HG02884 (cell line): Measurements from ENCODE around the gene MRS2.
"Not testable (repeated sequence)": the region's sequence is repeated elsewhere in the genome, so short reads cannot be mapped to it uniquely, and the experiment has no call there.

Source experiments
- ATAC-seq: cut with Tn5 transposase; IDR thresholded peaks from one replicate; pipeline ENCODE4 v1.9.1; 2021; ENCODE audit warnings: mild to moderate bottlenecking, moderate library complexity; ENCODE audit not compliant: unreplicated experiment

The MRS2 gene, protein sequence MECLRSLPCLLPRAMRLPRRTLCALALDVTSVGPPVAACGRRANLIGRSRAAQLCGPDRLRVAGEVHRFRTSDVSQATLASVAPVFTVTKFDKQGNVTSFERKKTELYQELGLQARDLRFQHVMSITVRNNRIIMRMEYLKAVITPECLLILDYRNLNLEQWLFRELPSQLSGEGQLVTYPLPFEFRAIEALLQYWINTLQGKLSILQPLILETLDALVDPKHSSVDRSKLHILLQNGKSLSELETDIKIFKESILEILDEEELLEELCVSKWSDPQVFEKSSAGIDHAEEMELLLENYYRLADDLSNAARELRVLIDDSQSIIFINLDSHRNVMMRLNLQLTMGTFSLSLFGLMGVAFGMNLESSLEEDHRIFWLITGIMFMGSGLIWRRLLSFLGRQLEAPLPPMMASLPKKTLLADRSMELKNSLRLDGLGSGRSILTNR

GRCh38 chr6:24402697-24403500 is at the start of gene MRS2:
Gene MRS2 (plus strand): TSS chr6:24402936. CDS start chr6:24403047, 111 bp downstream.
- ATAC-seq: peak; percentile 95

- ATAC-seq: no peak
Measured at GRCh38 chr6:24353861-24354260, 48.9 kb upstream of the MRS2 start.

DNA sequence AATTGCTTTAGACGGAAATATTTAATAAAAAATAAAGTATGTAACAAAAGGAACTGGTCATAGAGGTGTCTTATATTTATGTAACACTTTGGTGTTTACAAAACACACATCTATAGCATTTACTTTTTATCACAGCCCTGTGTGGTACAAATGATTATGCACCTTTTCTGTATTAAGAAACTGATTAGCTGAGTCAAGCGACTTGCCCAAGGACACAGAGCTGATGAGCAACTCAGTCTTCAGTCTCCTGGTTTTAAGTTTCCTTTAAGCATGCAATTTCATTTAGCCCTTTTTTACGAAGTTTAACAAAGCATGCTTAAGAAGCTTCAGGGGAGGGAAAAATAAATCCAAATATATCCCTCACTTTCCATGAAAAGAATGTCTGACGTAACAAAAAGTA is 47.3 kb upstream of the MRS2 start:
- no peak for ATAC-seq

- ATAC-seq: no peak
Measured at GRCh38 chr6:24356310-24356973, 46.3 kb upstream of the MRS2 start.

DNA sequence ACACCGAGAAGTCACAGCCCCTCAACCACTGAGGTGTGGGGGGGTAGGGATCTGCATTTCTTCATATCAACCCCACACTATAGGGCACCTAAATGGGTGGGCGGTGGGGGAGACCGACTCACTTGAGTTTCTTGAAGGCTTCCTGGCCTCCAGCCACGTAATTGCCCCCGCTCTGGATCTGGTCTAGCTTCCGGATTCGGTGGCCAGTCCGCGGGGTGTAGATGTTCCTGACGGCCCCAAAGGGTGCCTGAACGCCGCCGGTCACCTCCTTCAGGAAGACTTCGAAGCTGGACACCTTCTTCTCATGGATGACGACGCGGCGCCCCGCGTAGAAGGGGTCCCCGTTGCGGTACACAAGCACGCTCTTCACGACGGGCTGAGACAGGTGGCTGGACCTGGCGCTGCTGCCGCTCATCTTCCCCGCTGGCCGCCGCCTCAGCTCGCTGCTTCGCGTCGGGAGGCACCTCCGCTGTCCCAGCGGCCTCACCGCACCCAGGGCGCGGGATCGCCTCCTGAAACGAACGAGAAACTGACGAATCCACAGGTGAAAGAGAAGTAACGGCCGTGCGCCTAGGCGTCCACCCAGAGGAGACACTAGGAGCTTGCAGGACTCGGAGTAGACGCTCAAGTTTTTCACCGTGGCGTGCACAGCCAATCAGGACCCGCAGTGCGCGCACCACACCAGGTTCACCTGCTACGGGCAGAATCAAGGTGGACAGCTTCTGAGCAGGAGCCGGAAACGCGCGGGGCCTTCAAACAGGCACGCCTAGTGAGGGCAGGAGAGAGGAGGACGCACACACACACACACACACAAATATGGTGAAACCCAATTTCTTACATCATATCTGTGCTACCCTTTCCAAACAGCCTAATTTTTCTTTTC is 45.2 kb upstream of the MRS2 start, which contains the start of gene DCDC2:
TSS of gene DCDC2 (minus strand) at position 724 of the 883 bp plus-strand sequence. CDS start at position 415, 309 bp downstream.
- no peak for ATAC-seq

GRCh38 chr6:24358219-24358821 is 44.4 kb upstream of the MRS2 start:
- no peak for ATAC-seq

DNA sequence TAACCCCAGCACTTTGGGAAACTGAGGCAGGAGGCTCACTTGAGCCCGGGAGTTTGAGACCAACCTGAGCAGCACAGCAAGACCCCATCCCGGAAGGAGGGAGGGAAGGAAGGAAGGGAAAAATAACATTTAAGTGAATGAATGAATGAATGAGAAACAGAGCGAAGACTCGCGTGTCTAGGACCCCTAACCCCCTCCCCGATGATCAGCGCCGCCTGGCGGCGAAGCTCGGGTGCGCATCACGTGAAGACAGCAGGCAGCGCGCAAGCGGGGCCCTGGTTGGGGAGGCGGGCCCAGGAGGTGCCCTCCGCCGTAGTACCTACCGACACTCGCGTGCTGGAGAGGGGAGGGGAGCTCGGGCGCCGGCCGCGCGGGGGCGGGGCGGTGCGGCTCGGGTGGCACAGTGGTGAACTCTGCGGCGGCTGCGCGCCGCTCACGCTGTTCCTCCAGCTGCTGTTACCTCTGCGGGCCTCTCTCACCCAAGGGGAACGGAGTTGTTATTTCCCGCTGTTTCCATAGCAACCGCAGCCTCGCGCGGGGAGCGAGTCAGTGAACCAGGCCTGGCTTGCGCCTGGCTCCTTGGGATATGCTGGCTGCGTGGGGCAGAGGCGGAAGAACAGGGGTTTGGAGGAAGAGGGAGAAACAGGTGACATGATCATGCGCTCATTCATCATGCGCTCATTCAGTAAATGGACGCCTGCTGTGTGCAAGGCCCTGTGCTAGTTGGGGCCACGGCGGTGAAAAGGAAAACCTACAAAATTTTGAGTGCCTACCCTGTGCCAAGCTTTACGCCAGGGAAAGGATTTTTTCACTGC is 42.9 kb upstream of the MRS2 start:
- ATAC-seq: peak; percentile 77

GRCh38 chr6:24362363-24362762 is 40.4 kb upstream of the MRS2 start:
- not testable (repeated sequence) for ATAC-seq

DNA sequence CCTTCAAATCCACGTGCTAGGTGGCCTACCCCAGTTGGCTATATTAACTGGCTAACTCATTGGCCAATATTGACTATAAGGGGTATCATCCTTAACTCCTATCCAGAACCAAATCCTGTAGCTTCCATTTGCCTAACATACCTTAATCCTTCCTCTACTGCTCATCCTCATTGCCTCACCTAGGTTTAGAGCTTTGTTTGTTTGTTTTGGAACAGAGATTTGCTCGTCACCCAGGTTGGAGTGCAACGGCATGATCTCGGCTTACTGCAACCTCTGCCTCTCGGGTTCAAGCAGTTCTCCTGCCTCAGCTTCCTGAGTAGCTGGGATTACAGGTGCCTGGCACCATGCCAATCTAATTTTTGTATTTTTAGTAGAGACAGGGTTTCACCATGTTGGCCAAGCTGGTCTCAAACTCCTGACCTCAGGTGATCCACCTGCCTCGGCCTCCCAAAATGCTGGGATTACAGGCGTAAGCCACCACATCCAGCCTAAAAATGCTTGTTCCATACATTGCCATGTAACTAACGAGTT is 37.6 kb upstream of the MRS2 start:
- ATAC-seq: not testable (repeated sequence)

GRCh38 chr6:24374612-24375011 is 28.1 kb upstream of the MRS2 start:
- no peak for ATAC-seq

DNA sequence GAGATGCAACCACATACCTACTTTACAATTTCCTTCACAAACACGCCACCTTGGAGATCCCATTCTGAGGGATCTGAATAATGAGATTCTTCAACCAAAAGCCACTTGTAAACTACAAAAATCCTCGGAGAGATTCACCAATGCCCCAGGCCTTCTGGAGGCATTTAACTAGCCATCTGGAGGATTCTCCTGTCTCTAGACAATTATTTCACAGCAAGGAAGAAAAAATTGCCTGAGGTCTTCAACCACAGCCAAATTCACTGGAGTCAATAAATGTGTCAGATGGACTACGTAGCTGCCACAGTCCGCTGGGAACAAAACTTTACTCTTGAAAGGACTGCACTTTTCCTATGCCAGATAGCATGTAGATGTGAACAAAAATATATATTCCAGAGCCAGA is 25.9 kb upstream of the MRS2 start:
- ATAC-seq: no peak

GRCh38 chr6:24378473-24379097 is 24.2 kb upstream of the MRS2 start:
- no peak for ATAC-seq

GRCh38 chr6:24381476-24382219 is 21.1 kb upstream of the MRS2 start:
- ATAC-seq: no peak

GRCh38 chr6:24382220-24382540 is 20.6 kb upstream of the MRS2 start:
- ATAC-seq: no peak

- ATAC-seq: not testable (repeated sequence)
Measured at GRCh38 chr6:24382891-24383494, 19.7 kb upstream of the MRS2 start.

GRCh38 chr6:24384369-24385130 is 18.2 kb upstream of the MRS2 start:
- not testable (repeated sequence) for ATAC-seq
